DOHH2 (cell line): ENCODE results near the gene ZDHHC15.

Source experiments
- CTCF ChIP-seq: fragments of 200-600 bp; sonication (generic); IDR thresholded peaks from one replicate; pipeline ENCODE4 v1.5.1; 2014; ENCODE audit warnings: antibody characterized with exemption, mild to moderate bottlenecking, low read depth, low read length; ENCODE audit not compliant: poor library complexity, severe bottlenecking
- EZH2phosphoT487 ChIP-seq: fragments of 200-600 bp; sonication (generic); IDR thresholded peaks from 2 replicates; pipeline ENCODE4 v1.6.1; 2017; ENCODE audit warnings: borderline replicate concordance, mild to moderate bottlenecking, antibody characterized with exemption, low read length, moderate library complexity, mixed read lengths

GRCh38 chrX:75337525-75337924, 185.3 kb downstream of the ZDHHC15 start:
- TF ChIP-seq CTCF (no peak), EZH2phosphoT487 (no peak)
